Neural cell (in vitro differentiated cells): ENCODE results near the gene DNAH10. TPM values are rescaled to one million over a fixed set of nuclear protein-coding genes. Genes with fewer than 3 reads are reported as not detected.

Experiments
- H2AFZ ChIP-seq: fragments of 200-600, 300-800 bp; sonication (generic), shearing (Covaris generic); 2 replicates; pipeline ENCODE4 v1.6.0; 2014; ENCODE audit warnings: low read depth, mild to moderate bottlenecking, antibody characterized with exemption, low read length, moderate library complexity
- H3F3A ChIP-seq: fragments of 200-600 bp; shearing (Covaris generic); 2 replicates; pipeline ENCODE4 v1.6.1; 2016; ENCODE audit warnings: mild to moderate bottlenecking, moderate library complexity, mixed read lengths, antibody characterized with exemption, low read length; ENCODE audit not compliant: insufficient read depth, poor library complexity, severe bottlenecking
- H3K27ac ChIP-seq: fragments of 200-600, 300-800 bp; sonication (generic), shearing (Covaris generic); 2 replicates; pipeline ENCODE4 v1.5.1; 2014; ENCODE audit warnings: mild to moderate bottlenecking, low read length, moderate library complexity
- H3K27me3 ChIP-seq: fragments of 300-800, 200-600 bp; sonication (generic), shearing (Covaris generic); 2 replicates; pipeline ENCODE4 v1.6.0; 2014; ENCODE audit warnings: mild to moderate bottlenecking, low read depth, low read length, moderate library complexity; ENCODE audit not compliant: insufficient read depth
- H3K36me3 ChIP-seq: fragments of 300-800, 200-600 bp; sonication (generic), shearing (Covaris generic); 2 replicates; pipeline ENCODE4 v1.5.1; 2014; ENCODE audit warnings: mild to moderate bottlenecking, antibody characterized with exemption, low read length, moderate library complexity; ENCODE audit not compliant: insufficient read depth
- H3K4me2 ChIP-seq: fragments of 300-800, 200-600 bp; sonication (generic), shearing (Covaris generic); 2 replicates; pipeline ENCODE4 v1.6.0; 2014; ENCODE audit warnings: mild to moderate bottlenecking, low read length
- H3K4me3 ChIP-seq: fragments of 300-800, 200-600 bp; sonication (generic), shearing (Covaris generic); 2 replicates; pipeline ENCODE4 v1.5.1; 2014; ENCODE audit warnings: mild to moderate bottlenecking, low read length, moderate library complexity
- H3K79me2 ChIP-seq: fragments of 200-600 bp; shearing (Covaris generic); replicated peaks from 2 replicates; pipeline ENCODE4 v1.6.0; 2014; ENCODE audit warnings: mild to moderate bottlenecking, low read length, moderate library complexity; ENCODE audit not compliant: insufficient read depth
- H3K9ac ChIP-seq: fragments of 300-800, 200-600 bp; sonication (generic), shearing (Covaris generic); 2 replicates; pipeline ENCODE4 v1.6.1; 2016; ENCODE audit warnings: mild to moderate bottlenecking, low read length, mixed read lengths
- H3K9me2 ChIP-seq: fragments of 200-600 bp; shearing (Covaris generic); 2 replicates; pipeline ENCODE4 v1.6.1; 2016; ENCODE audit warnings: mild to moderate bottlenecking, low read length, mixed read lengths; ENCODE audit not compliant: insufficient read depth
- H3K9me3 ChIP-seq: fragments of 200-600, 300-800 bp; sonication (generic), shearing (Covaris generic); 2 replicates; pipeline ENCODE4 v1.6.1; 2016; ENCODE audit warnings: mild to moderate bottlenecking, mixed run types, low read length, moderate library complexity, mixed read lengths
- H4K20me1 ChIP-seq: fragments of 200-600 bp; shearing (Covaris generic); 2 replicates; pipeline ENCODE4 v1.6.1; 2016; ENCODE audit warnings: mild to moderate bottlenecking, mixed run types; ENCODE audit not compliant: insufficient read depth
- EP300 ChIP-seq: fragments of 450-650 bp; conservative IDR thresholded peaks from 2 replicates; pipeline ENCODE4 v1.6.1; 2014; ENCODE audit warnings: antibody characterized with exemption, mild to moderate bottlenecking, moderate library complexity; ENCODE audit not compliant: poor library complexity, severe bottlenecking
- EZH2 ChIP-seq: fragments of 200-600, 300-800 bp; shearing (Covaris generic), sonication (generic); IDR thresholded peaks from 2 replicates; pipeline ENCODE4 v1.6.1; 2014; ENCODE audit warnings: antibody characterized with exemption, low read length, borderline replicate concordance, mild to moderate bottlenecking; ENCODE audit not compliant: insufficient read depth, poor library complexity, severe bottlenecking
- MXI1 ChIP-seq: fragments of 450-650 bp; conservative IDR thresholded peaks from 2 replicates; pipeline ENCODE4 v1.6.1; 2014; ENCODE audit warnings: antibody characterized with exemption, mild to moderate bottlenecking; ENCODE audit not compliant: poor library complexity, severe bottlenecking
- POLR2AphosphoS5 ChIP-seq: IDR thresholded peaks from 2 replicates; pipeline ENCODE4 v1.6.1; 2012
- RAD21 ChIP-seq: fragments of 450-650 bp; conservative IDR thresholded peaks from 2 replicates; pipeline ENCODE4 v1.6.1; 2014; ENCODE audit warnings: antibody characterized with exemption, mild to moderate bottlenecking, moderate library complexity
- SMC3 ChIP-seq: fragments of 450-650 bp; conservative IDR thresholded peaks from 2 replicates; pipeline ENCODE4 v1.6.1; 2014; ENCODE audit warnings: antibody characterized with exemption, mild to moderate bottlenecking, moderate library complexity; ENCODE audit not compliant: poor library complexity
- TAF1 ChIP-seq: IDR thresholded peaks from 2 replicates; pipeline ENCODE4 v1.6.1; 2012; ENCODE audit warnings: low read depth
- polyA plus RNA-seq: library from polyadenylated mRNA; depleted of rRNA; stranded (reverse); fragments of >200 nt; gene quantifications from 2 replicates; pipeline ENCODE4 v1.2.3, GENCODE V29; 2014
- TF ChIP-seq, protein P1 (sequence below): IDR thresholded peaks from 2 replicates; pipeline ENCODE4 v1.6.1; 2012; ENCODE audit warnings: borderline replicate concordance
- TF ChIP-seq, protein P2 (sequence below): fragments of 450-650 bp; IDR thresholded peaks from 2 replicates; pipeline ENCODE4 v1.5.1; 2014; ENCODE audit warnings: antibody characterized with exemption, mild to moderate bottlenecking, moderate library complexity; ENCODE audit not compliant: poor library complexity, severe bottlenecking

The DNAH10 gene
- polyA plus RNA-seq, 1 donor from 2014 or later: 1.9 TPM

DNA sequence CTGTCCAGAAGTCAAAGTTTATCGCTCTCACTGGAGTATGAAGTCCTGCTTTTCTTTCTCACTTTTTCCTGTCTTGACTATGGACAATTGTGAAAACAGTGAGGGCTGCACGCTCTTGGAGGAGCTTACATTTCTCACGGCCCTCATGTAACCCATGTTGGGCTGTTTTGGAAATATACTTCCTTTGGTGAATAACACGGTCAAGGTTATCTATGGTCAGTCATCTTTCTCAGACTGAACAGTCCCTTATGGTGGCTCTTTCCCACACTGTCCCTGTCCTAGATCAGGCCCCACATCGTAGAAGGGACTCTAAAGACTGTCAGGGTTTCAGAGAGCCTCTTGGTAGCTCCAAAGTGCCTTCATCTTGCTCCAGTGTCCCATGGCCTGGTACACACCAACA lies 203.3 kb downstream of the DNAH10 start:
- peaks cover 5% of the 10 kb centered on the region for H4K20me1 ChIP-seq
- no peaks in the 10 kb centered on the region for H3K9me3 ChIP-seq
- peaks cover 29% of the 10 kb centered on the region for H3K79me2 ChIP-seq
- no peaks in the 10 kb centered on the region for H3K9me2 ChIP-seq
- no peak overlapping the region for H3K4me3 ChIP-seq
- no peak overlapping the region for H3K4me2 ChIP-seq
- TF ChIP-seq MXI1 (no peak), SMC3 (no peak), RAD21 (no peak), EP300 (no peak), POLR2AphosphoS5 (no peak), TAF1 (no peak), EZH2 (no peak)
- TF ChIP-seq, protein P1, sequence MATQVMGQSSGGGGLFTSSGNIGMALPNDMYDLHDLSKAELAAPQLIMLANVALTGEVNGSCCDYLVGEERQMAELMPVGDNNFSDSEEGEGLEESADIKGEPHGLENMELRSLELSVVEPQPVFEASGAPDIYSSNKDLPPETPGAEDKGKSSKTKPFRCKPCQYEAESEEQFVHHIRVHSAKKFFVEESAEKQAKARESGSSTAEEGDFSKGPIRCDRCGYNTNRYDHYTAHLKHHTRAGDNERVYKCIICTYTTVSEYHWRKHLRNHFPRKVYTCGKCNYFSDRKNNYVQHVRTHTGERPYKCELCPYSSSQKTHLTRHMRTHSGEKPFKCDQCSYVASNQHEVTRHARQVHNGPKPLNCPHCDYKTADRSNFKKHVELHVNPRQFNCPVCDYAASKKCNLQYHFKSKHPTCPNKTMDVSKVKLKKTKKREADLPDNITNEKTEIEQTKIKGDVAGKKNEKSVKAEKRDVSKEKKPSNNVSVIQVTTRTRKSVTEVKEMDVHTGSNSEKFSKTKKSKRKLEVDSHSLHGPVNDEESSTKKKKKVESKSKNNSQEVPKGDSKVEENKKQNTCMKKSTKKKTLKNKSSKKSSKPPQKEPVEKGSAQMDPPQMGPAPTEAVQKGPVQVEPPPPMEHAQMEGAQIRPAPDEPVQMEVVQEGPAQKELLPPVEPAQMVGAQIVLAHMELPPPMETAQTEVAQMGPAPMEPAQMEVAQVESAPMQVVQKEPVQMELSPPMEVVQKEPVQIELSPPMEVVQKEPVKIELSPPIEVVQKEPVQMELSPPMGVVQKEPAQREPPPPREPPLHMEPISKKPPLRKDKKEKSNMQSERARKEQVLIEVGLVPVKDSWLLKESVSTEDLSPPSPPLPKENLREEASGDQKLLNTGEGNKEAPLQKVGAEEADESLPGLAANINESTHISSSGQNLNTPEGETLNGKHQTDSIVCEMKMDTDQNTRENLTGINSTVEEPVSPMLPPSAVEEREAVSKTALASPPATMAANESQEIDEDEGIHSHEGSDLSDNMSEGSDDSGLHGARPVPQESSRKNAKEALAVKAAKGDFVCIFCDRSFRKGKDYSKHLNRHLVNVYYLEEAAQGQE: no peak
- TF ChIP-seq, protein P2, sequence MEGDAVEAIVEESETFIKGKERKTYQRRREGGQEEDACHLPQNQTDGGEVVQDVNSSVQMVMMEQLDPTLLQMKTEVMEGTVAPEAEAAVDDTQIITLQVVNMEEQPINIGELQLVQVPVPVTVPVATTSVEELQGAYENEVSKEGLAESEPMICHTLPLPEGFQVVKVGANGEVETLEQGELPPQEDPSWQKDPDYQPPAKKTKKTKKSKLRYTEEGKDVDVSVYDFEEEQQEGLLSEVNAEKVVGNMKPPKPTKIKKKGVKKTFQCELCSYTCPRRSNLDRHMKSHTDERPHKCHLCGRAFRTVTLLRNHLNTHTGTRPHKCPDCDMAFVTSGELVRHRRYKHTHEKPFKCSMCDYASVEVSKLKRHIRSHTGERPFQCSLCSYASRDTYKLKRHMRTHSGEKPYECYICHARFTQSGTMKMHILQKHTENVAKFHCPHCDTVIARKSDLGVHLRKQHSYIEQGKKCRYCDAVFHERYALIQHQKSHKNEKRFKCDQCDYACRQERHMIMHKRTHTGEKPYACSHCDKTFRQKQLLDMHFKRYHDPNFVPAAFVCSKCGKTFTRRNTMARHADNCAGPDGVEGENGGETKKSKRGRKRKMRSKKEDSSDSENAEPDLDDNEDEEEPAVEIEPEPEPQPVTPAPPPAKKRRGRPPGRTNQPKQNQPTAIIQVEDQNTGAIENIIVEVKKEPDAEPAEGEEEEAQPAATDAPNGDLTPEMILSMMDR: no peak
- H2AFZ ChIP-seq: no peak overlapping the region
- H3K27me3 ChIP-seq: no peaks in the 10 kb centered on the region
- H3K36me3 ChIP-seq: no peaks in the 10 kb centered on the region
- no peaks in the 10 kb centered on the region for H3F3A ChIP-seq
- no peak overlapping the region for H3K9ac ChIP-seq
- H3K27ac ChIP-seq: no peak overlapping the region

DNA sequence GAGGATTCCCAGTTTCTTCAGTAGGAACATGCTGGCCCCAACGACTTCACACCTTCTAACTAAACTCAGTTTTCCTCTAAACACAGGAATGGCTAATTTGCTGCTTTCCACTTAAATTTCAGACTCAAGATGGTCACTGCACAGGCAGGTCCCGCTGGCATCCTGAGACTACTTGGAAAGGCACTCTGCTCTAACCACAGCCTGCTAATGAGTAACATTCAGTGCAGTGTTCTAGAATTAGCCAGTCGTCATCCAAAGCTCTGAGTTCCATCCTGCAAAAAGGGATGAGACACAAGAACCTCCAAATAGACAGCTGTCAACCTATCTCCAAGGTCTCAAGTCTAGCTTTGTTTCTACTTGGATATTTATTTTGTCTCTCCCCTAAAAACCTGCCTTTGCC lies 204.5 kb downstream of the DNAH10 start:
- Histone ChIP-seq H2AFZ (no peak overlapping the region), H3K9ac (no peak overlapping the region), H3F3A (no peaks in the 10 kb centered on the region), H4K20me1 (peaks cover 5% of the 10 kb centered on the region), H3K79me2 (peaks cover 41% of the 10 kb centered on the region), H3K27ac (no peak overlapping the region), H3K4me2 (no peak overlapping the region), H3K4me3 (no peak overlapping the region), H3K27me3 (no peaks in the 10 kb centered on the region), H3K36me3 (no peaks in the 10 kb centered on the region), H3K9me3 (no peaks in the 10 kb centered on the region), H3K9me2 (no peaks in the 10 kb centered on the region)
- TF ChIP-seq, protein P2: no peak
- TF ChIP-seq EP300 (no peak), RAD21 (no peak), MXI1 (no peak), EZH2 (no peak), SMC3 (no peak), TAF1 (no peak), POLR2AphosphoS5 (no peak)
- TF ChIP-seq, protein P1: no peak
